Measurements from ENCODE around the gene DNAAF9.
A peak's percentile ranks its signal among the peaks of the same experiment; 100 is the strongest.

The DNAAF9 gene

DNA sequence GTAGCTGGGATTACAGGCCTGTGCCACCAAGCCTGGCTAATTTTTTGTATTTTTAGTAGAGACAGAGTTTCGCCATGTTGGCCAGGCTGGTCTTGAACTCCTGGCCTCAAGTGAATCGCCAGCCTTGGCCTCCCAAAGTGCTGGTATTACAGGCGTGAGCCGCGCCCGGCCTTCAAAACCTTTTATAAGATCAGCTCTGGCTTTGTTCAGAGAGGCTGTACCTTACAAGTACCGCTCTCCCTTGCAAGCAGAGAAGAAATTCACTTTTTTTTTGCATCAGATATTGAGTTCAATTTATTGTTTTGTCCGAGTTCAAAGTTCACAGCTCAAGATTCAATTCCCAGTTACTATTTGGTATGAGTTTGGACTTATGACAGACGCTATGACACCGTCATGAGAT is 1.9 kb upstream of the DNAAF9 start:
- no peak for DNase-seq

DNA sequence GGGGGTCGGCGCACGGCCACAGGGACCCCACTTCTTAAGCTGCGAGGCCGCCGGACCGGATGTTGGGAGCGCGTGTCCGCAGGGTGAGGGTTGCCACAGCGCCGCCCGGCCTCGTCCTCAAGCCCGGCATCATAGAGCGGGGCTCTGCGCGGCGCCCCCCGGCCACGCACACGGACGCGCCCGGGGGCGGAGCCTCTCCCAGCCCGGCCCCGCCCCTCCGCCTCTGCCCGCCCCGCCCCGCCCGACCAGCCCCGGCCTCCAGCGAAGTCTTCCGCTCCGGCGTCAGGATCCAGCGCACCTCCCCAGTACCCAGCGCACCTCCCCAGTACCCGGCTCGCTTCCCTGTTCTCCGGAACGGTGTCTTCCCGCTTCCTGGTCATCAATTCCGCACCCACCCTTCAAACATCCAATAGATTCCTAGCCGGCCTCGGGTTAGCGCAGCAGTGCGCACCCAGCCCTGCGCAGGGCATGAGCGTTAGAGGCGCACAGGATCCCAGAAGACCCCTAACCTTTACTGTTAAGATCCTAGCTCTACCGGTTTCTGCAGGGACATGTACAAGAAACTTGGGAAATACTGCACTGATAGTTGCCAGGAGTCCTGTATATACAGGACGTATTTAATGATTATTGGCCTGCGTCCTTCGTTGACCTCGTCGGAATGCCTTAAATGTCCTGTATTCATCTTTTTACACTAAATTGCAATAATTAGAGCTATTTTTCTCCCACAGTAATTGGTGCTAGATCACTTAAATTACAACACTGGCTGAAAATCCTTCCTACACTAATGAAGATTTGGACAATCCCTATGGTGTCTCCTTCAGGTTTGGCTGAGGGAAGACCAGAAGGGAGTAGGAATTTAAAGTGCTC is 535 bp upstream of the DNAAF9 start:
- DNase-seq: peak; percentile 64

DNA sequence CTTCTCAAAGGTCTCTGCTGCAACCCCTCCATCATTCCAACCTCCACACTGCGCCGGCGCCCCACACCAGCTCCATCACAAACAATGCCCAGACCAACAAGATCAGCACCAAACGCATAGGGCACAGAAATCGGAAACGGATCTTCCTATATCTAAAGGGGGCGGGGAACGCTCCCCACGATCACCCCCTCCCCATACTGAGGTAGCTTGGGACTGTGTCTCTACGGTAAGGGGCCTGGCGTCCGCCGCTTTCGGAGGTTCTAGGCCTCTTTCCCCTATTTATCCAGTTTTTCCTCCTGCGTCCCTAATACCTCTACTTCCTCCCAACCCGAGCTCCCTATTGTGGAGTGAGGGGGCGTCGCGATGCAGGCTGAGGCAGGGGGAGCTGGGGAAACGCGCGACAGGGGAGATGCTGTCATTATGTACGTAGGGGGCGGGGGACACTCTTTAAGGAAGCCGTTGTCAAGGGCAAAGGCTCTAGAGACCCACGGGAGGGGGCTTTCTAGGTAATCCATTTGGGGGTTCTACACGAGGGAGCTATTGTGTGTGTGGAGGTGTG is 909 bp downstream of the DNAAF9 start:
- peak; percentile 35 for DNase-seq

DNA sequence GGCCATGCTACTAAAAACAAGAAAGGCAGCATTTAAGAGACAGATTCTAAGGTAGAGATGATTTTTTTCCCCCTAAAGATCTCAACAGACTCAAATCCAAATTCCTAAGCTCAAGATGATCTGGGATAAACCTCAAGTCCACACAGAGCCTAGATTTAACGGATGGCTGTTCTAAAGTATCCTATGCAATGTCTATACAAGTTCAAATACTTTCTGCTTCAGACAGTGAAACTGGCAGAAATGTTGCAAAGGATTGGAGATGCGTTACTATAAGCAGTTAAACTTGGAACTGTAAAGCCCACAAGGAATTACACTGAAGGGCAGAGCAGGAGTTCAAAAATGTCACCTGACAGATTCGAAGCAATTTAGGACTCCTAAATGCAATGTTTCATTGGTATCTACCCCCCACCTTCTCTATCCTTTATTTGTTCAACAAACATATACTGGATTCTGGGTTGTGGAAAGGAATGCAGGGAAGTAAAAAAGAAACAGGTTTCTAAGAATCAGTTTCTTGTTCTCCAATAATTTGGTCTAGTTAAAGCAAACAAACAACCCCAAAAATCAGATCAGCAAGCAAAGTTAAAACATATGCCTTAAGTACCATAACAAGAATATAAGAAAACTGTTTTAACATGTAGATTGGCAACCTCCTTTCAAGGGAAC is 1.6 kb downstream of the DNAAF9 start:
- DNase-seq: no peak

DNA sequence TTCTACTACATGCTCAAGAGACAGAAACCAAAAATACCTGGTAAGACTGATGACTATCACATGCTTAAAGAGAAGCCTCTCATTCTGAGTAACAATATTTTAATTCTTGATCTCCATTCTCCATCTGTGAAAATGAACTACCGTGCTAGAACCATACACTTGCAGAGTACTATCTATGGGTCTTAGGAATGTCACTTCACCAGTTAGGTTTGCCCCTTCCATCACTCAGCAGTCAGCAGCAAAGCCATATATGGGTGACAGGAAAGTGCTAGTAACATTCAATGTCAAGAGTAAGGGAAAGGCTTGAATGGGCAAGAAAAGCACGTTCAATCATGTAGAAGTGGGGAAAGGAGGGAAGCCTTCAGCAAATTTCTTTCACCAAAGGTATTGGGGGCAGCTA is 2.3 kb downstream of the DNAAF9 start:
- DNase-seq: no peak

DNA sequence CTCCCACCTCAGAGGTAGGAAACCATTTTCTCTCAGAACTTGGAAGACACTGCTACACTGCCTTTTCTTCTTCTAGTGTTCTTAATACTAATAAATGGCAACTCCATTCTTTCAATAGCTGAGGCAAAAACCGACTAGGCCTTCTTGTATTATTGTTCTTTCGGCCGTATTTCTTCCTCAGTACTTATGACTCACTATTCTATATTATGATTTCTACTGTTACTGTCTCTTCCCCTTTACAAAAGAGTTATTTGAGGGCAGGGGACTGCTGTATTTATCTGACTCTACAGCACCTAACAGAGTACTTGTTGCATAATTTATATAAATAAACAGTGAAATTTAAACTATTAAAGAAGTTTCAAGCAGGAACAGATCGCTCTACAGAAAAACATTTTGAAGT is 3.1 kb downstream of the DNAAF9 start:
- no peak for DNase-seq

DNA sequence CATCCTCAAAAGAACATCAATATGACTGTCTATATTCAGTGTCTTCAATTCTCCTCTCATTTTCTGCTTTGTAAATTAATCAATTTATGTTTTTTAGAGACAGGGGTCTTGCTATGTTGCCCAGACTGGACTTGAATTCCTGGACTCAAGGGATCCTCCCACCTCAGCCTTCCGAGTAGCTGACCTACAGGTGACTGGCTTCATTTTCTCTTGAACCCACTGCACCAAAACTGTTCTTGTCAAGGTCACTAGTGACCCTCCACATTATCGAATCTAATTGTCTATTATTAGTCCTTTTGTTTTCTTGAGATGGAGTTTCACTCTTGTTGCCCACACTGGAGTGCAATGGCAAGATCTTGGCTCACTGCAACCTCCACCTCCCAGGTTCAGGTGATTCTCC is 3.7 kb downstream of the DNAAF9 start:
- DNase-seq: no peak

DNA sequence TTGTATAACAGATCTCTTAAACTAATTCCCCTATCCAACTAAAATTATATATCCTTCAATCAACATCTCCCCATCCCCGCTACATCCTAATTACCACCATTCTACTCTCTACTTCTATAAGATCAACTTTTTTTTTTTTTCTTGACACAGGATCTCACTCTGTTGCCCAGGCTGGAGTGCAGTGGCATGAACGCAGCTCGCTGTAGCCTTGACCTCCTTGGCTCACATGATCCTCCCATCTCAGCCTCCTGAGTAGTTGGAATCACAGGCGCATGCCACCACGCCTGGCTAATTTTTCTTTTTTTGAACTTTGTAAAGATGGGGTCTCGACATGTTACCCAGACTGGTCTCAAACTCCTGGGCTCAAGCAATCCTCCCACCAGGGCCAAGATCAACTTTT is 5.0 kb downstream of the DNAAF9 start:
- no peak for DNase-seq

DNA sequence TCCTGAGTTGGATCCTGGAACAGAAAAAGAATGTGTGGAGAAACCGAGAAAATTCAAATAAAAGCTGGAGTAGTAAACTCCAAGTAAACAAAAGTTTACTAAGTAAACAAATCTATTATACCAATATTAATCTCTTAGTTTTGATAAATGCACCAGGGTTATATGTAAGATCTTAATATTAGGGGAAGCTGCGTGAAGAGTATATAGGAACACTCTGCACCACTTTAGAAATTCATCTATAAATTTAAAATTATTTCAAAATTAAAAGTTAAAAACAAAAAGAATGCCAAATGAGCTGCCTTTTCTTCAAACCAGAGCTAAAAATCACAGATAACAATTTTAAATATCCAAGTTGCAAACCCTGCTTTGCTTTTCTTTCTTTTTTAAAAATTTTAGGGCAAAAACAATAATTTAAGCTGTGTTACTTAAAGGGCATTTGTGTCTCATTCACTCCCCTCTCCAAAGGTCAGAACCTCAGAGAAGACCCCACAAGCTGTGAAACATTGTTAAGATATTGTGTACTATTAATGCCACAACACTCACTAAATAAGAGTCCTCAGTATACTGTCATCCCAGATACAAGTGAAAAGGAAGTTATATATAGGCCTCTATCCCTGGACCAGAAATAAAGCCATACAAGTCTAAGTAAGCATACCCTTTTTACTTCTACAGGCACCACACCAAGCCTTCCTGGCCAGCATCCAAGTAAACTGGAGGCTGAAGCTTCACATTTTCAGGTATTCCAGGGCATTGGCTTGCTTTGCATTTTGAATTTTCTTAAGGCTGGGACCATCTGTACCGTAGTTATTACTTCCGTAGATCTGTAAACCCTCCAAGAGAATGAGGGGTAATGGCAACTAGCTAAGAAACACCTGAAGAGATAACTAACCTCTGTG is 7.0 kb downstream of the DNAAF9 start:
- DNase-seq: no peak

DNA sequence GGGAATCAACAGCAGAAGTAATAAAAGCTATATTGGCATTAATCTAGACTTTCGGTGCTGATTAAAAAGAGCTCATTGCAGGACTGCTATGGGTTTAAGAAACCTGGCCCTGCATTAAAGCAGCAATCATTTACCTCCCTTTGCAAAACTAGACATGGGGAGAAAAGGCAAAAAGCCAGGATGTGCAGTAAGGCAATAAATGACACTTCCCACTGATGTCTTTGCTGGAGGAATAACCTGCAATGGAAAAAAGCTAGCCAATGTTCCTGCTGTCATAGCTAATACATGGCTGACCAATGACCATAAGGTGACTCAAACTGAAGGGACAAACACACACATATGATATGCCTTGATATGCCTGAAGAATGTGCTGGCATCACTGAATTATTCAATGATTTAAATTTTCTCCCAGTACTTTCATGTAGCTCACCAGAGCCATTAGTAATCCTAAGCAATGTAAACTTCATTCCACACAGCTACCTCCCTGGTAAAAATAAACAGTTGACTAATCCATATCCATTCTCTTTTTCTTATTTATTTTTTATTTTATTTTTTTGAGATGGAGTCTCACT is 8.7 kb downstream of the DNAAF9 start:
- no peak for DNase-seq

DNA sequence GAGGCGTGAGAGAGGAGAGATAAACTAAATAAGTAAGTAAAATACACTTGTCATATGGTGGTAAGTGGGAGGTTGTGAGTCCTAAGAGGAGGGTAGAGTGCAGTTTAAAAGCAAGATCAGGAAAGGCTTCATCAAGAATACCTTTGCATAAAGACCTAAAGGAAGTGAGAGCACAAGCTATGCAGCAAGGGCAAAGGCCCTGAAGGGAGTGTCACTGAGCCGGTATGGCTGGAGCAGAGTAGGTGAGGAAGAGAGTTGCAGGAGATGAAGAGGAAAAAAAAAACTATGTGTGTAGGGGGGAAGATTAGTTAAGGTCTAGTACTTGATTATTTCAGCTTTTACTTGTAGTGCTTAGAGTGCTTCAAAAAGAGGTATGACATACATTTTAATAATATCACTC is 11.0 kb downstream of the DNAAF9 start:
- DNase-seq: no peak

DNA sequence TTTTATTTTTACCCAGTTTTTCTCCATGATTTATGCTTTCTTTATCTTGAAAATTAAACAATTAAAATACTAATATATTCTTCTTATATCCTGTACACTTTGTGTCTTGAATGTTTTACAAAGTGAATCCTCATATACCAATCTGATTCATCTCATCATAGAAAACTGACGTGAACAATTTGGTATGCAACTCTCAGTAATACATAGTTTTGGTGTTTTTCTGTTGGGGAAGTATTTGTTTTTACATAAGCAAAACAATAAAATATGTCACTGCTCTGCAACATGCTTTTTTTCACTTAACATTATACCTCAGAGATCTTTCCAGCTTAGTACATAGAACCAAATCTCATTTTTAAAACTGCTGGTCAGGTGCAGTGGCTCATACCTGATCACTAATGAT is 14.7 kb downstream of the DNAAF9 start:
- DNase-seq: no peak

DNA sequence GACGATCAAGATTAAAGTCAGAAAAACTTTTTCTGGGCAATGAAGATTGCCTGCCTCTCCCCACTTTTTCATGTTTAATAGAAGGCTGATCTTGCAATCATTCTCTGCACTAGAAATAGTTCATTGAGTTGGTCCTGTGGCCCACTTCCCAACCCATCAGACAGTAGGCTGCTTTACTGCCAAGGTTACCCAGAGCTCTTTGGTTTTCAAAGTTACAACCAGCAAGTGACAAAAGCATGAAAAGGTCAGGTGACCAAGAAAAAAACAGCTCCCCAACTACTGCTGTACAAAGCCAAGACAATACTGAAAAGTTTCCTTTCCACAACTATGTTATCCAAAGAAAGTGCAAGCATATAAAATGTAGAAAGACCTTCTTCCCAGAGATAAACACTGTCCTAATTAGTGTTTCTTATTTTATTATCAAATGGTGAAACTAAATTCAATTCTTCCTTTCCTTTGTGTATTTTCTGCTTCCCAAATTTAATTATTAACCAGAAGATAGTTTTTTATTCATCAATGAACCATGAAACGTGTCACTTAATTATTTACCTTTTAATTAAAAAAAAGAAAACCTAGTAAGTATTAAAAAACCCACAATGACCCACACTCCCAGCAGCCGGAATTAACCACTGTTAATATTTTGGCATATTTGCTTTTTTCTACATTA is 16.6 kb downstream of the DNAAF9 start:
- no peak for DNase-seq

DNA sequence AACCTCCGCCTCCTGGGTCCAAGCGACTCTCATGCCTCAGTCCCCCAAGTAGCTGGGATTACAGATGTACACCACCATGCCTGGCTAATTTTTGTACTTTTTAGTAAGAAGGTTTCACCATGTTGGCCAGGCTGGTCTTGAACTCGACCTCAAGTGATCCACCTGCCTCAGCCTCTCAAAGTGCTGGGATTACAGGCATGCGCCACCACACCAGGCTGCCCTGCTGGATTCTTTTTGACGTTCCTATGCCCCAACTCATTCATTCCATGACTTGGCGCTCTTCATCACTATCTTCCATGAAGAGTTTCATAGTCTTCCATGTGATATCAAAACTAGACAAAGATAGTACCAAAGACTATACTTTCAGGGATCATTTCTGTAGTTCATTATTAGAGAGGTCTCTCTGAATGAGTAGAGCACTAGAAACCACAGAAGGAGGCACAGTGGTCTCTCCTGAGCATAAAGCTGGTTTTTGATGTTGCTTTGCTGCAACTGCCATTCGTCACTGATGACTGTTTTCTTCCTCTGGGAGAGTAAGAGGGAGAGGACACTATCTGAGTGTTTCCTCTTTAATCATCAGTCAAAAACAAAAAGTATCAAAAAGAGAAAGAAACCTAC is 23.5 kb downstream of the DNAAF9 start:
- no peak for DNase-seq

DNA sequence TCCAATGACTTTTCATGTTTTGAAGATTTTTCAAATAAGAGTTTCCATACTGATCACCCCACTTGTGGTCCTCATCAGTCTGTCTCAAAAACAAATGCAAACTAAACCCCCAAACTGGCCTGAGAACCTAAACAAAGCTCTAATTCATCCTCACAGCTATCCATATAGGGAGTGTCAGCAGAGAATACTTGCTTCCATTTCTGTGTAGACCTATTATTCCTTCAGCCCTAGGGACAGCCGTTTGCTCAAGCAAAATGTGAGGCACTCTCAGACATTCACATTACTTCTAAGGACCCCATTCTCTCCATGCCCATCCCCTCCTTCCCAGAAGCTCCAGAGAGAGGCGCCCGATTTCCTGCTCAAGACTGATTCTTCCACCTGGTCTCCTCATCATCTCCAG is 24.6 kb downstream of the DNAAF9 start:
- DNase-seq: no peak

DNA sequence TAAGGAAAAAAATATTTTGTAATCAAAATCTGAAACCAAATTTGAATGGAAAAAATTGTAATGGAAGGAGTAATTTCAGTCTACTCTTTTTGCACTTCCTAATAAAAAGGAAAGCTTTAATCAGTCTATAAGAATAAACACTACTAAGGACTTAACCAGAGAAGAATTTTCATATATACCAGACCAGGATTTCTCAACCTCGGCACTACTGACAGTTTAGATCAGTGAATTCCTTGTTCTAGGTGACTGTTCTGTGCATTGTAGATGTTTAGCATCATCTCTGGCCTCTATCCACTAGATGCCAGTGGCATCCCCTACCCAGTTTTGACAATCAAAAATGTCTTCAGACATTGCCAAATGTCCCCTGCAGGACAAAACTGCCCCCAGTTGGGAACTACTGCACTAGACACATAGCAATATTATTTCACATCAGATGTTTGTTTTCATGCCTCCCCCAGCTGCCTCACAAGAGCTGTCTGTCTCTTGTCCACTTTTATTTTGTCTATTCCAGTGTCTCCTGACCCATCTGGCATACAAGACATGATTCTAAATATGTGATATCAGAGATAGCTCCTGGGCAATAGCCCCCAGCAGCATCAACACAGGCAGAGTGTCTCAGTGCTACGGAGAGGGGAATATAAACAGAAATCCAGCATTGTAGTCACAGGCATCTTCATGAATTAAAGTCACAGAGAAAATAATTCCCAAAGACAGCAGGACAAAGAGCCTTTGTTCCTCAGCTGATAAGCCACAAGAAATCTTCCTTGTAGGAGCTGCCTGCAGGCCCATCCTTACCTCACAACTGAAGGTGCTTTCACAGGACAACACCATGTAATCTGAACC is 27.0 kb downstream of the DNAAF9 start:
- DNase-seq: no peak

DNA sequence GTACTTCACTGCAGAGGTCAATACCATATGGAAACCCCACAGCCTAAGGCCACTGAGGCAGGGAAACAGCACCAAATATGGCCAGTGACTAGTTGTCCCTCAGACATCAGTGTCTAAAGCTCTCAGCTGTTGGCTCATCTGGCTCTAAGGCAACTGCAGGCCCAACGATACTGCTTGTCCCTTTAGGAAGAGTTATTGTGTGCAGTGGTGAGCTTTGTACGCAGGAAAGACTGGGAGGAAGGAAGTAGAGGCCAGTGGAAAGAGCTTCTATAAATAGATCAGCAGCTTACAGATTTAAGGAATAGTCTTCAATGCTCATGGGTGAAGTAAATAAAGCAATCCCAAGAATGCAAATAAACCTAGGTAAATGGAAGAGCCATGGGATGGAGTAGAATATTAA is 29.3 kb downstream of the DNAAF9 start:
- DNase-seq: no peak

DNA sequence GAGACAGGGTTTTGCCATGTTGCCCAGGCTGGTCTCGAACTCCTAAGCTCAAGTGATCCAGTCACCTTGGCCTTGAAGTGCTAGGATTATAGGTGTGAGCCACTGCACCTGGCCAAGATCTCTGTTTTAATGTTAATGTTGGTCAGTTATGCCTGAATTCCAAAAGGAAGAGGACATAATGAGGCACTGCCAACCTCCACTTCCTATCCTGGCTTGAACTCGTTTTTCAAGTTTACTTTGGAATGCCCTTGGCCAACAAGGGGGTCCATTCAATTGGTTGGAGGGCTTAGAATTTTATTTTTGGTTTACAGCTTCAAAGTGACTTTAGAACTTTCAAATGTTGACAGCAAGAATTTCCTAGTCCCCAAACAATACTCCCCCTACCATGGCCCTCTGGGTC is 29.8 kb downstream of the DNAAF9 start:
- no peak for DNase-seq

DNA sequence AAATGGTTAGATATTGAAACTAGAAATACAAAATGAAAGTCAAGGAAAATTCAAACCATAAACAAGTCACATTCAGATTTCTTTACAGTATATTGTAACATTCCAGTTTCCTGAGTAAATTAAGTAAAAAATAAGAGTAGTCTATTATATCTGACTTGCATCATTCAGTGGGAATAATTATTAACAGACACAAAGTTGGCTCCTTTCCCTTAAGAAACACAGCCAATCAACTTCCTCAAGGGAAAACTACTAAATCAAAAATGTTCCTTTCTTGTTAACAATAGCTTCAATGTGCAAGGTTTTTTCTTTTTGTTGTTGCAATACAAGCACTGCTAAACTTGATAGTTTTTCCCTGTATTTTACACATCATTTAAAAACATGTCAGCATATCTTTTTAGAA is 33.2 kb downstream of the DNAAF9 start:
- DNase-seq: no peak

DNA sequence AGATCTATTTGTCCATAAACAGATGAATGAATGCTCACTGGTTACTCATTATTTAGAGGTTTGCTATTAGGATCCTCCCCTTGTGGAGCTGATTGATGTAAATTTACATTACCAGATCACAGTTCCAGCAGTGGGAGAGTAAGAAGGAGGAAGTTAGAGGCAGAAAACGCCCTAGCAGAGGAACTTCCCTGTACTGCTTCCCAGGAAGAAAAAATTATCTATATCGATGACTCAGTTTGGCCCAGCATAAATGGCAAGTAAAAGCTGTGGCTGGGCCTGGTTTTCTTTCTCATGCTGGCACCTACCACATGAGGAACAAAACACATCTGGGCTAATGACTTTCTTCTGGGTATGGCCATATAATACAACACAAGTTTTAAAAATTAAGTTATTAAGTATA is 35.7 kb downstream of the DNAAF9 start:
- DNase-seq: no peak

DNA sequence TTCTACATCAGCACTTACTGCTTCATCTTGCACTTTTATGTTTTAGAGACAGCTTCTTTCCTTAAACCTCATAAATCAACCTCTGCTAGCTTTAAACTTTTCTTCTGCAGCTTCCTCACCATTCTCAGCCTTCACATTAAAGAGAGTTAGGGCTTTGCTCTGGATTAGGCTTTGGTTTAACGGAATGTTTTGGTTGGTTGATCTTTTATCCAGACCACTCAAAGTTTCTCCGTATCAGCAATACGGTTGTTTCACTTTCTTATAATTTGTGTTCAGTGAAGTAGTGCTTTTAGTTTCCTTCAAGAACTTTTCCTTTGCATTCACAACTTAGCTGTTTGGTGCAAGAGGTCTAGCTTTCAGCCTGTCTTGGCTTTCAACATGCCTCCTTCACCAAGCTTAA is 40.4 kb downstream of the DNAAF9 start:
- DNase-seq: no peak
